ENCODE results near the gene PPP1R1B.

Gene PPP1R1B

DNA sequence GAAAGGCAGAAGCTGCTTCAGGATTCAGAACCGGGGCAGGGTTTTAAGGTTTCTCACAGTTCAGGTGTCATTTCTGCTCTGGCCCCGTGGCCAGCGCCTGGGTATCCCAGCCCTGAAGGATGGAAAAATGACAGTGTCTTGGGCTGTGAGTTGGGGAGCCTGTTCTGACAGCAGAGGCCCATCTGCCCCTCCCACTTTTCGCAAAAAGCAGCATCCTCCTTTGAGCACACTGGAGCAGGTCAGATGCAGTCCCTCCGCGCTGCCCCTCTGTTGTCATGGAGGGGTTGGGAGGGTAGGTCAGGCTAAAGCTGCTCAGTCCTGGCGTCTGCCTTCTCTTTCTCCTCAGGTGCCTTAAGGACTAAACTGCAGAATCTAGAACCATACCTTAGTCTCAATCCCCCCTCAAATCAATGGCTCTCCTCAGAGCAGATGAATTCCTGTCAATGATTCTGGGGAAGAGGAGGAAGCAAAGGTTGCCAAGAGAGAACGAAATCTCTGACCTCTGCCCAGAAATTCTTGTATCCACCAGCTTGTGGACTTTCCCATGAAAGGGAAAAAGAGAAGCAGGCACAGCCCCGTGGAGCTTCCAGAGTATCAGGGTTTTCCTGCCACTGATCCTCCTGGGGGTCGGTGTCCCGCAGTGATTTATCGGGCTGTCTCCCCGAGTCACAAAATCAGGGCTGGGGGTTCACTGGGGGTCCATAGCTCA, 26.3 kb upstream of the PPP1R1B start:
- DNase-seq (ENCODE audit: low read depth), result no peak

DNA sequence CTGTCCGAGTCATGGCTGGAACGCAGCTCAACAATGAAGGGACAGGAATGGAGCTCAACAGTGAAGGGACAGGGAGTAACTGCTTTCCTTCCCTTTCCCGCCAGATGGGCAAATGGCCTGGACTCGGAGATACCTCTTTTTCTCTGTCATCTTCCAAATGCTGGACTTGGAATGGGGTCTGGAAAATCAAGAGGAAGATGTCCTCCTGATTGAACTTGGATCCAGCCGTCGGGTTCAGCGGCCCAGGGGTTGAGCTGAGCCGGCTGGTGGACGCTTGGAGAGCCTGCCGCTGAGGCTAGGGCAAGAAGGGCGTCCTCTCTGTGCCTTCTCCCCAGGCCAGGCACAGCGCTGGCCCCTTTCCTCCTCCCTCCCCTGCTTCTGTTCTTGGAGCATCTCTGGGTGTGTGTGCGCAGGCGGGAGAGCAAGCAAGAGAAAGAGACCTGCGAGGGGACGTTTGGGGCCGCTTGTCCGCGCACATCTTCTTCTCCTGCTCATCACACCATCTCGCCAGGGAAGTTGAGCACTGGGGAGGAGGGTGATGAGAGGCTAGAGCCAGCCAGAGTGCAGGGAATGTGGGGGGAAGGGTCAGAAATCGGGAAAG, 25.7 kb upstream of the PPP1R1B start:
- no peak for DNase-seq (ENCODE audit: low read depth)

- DNase-seq (ENCODE audit: low read depth), result no peak
These were observed 24.8 kb upstream of the PPP1R1B start for GRCh38 chr17:39601758-39602532.

GRCh38 chr17:39602533-39603303, 24.0 kb upstream of the PPP1R1B start:
- DNase-seq (ENCODE audit: low read depth), result no peak

GRCh38 chr17:39603304-39604016, 23.3 kb upstream of the PPP1R1B start:
- no peak for DNase-seq (ENCODE audit: low read depth)

DNA sequence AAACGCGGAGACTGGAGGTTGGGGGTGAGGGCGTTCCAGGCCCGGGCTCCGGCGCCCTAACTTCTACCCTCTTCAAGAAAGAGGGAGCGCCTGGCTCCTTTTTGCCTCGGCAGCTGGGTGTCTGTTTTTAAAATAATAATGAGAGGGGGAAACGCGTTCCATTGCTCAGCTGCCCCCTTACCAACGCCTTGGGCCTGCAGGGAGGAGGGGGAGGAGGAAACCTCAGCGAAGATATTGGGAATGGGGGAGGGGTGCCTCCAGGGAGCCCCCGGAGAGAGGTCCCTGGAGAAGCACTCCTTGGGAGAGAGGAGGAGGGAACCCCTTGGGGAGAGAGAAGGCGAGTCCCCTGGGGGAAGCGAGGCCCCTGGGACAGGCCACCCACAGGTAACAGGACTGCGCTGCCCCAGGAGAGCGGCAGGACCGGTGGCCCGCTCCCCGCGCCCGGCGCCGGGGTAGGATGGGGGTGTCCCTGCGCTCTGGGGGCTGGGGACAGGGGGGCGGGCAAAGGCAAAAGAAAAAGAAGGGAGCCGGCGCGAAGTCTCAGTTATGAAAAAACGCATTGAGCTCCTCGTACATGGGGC, 21.8 kb upstream of the PPP1R1B start:
- DNase-seq (ENCODE audit: low read depth), result no peak

- DNase-seq (ENCODE audit: low read depth), result no peak
These were observed 21.0 kb upstream of the PPP1R1B start for GRCh38 chr17:39605492-39606433.

GRCh38 chr17:39606434-39607056, 20.2 kb upstream of the PPP1R1B start:
- DNase-seq (ENCODE audit: low read depth), result no peak

- DNase-seq (ENCODE audit: low read depth), result no peak
These were observed 19.5 kb upstream of the PPP1R1B start for GRCh38 chr17:39607057-39607850.

DNA sequence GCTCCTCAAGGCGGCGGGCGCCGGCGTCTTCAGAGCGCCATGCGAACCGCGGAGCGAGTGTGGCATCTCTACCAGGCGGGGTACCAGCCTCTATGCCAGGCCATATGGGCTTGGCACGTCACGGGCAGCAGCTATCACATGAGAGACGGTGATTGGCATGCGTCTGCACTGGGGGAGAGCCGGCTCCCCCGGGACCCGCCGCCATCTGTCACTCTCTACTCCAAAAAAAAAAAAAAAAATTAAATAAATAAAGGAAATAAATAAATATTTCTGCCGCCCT, 19.0 kb upstream of the PPP1R1B start, which contains the start of gene NEUROD2:
Gene NEUROD2, minus strand, starts transcription at position 70 of the 280 bp plus-strand sequence. CDS start 1,321 bp downstream, outside the sequence.
- DNase-seq (ENCODE audit: low read depth), result no peak

DNA sequence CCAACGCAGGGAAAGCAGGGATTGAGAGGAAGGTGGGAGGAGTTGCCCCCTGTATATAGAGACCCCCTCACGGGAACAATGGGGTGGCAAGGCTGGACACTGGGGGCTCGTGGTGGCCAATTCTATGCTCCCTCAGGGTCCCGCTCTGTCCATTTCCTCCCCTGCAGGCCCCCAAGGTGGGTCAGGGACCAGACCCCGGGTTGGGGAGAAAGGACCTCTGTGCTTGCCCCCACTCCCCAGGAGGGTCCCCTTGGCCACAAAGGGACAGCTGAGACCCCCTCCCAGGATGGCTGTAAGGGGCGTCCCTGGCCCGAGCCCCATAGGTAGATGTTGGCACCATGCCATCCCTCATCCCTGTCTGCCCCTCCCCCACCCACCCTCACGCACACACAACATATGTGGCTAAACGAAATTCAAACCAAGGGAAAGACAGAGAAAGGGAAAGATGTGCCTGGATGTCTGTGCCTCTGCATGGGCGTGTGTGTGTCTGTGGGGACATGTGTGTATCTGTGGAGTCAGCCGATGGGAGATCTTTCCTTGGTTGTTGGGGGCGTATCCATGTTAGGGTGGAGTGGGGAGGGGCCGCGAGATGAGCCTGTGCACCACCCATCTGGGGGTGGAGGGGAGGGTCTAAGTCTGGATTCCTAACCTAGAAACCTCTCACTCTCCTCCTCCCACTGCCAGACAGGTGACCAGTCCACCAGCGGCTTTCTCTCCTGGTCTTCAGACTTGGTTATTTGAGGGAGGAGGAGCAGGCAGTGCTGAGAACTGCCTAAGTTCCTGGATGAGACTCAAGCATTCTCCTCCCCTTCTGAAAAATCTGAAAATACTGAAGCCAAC, 18.4 kb upstream of the PPP1R1B start:
- DNase-seq (ENCODE audit: low read depth), result no peak

DNA sequence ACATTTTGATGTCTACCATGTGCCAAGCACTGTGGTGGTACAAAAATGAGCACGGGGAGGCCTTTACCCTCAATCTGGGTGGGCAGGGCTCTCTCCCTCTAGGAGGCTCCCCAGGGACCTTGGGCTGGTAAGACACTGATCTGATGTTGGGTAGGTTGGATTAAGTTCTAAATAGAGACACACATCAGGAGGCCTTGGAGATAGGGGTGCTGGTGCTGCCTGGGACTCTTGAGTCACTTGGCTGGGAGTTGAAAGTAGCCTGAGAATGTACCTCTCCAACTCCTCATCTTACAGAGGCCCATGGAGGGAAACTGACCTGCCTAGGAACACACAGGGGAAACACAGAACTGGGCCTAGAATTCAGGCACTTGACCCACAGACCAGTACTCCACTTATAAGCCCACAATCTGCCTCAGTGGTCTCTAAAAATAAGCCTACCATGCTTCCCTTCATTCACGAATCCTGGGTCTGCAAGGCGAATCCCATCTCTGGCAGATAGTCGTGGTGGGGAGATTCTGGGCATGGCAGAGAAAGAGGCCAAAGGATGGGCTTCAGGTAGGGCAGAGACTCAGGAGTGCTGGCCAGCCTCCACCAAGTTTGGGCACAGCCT, 17.2 kb upstream of the PPP1R1B start:
- DNase-seq (ENCODE audit: low read depth), result no peak

GRCh38 chr17:39611401-39612112, 15.2 kb upstream of the PPP1R1B start:
- no peak for DNase-seq (ENCODE audit: low read depth)

GRCh38 chr17:39612291-39612894, 14.4 kb upstream of the PPP1R1B start:
- no peak for DNase-seq (ENCODE audit: low read depth)

- no peak for DNase-seq (ENCODE audit: low read depth)
These were observed 13.8 kb upstream of the PPP1R1B start for GRCh38 chr17:39612935-39613464.

DNA sequence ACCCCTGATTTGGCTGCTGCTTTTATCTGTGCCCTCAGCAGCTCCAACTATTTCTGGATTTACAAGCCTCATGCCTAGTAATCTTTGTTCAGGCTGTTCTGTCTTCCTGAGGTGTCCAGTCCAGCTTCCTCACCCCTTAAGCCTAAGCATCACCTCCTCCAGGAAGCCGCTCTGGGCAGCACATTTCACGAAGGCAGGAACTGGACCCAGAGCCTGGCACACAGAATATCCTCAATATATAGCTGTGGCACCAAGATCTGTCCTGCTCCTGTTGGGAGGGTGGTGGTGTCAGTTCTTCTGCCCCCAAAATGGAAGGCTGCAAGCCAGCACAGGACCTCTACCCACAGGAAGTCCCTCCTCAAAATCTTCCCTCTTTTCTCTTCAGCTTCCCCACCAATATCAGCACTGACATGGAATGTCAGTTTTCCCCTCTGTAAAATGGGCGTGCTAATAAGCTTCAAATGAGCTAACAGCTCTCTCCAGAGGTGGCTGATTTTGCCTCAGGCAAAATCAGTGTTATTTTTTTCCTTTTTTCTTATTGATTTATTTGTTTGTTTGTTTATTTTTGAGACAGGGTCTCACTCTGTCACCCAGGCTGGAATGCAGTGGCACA, 12.1 kb upstream of the PPP1R1B start:
- DNase-seq (ENCODE audit: low read depth), result no peak
